PC-3 (cell line): Measurements from ENCODE around the gene CDKN2AIP. TPM values are rescaled to one million over a fixed set of nuclear protein-coding genes. Genes with fewer than 3 reads are reported as not detected.
A peak's percentile ranks its signal among the peaks of the same experiment; 100 is the strongest.
"Not testable (repeated sequence)": the region's sequence is repeated elsewhere in the genome, so short reads cannot be mapped to it uniquely, and the experiment has no call there.

ENCODE experiments used
- ATAC-seq: fragments of 200-7000 bp; cut with Tn5 transposase; 2 replicates; pipeline ENCODE4 v1.9.1; 2020; ENCODE audit warnings: mild to moderate bottlenecking, moderate library complexity
- BruUV-seq: library from RNA; stranded (reverse); fragments of 400-500 nt; replicated peaks from 2 replicates; lab custom pipeline; 2021; lab: Mats Ljungman, UMichigan
- CTCF ChIA-PET: fragments of 300-600 bp; sonication (Branson Sonifier 250); formaldehyde crosslinking; loops from one replicate; lab custom pipeline; 2022; ENCODE audit warnings: antibody characterized with exemption; lab: Charles Lee
- POLR2A ChIA-PET: fragments of 300-600 bp; sonication (Branson Sonifier 250); formaldehyde crosslinking; loops from one replicate; lab custom pipeline; 2022; ENCODE audit warnings: antibody characterized with exemption; ENCODE audit not compliant: unreplicated experiment; lab: Charles Lee
- DNase-seq: peaks from one replicate; pipeline ENCODE4 v3.0.0-alpha.2; 2015
- H2AFZ ChIP-seq: fragments of 300-600 bp; sonication (generic); 2 replicates; pipeline ENCODE4 v1.6.0; 2016; ENCODE audit warnings: antibody characterized with exemption, low read length
- H3F3A ChIP-seq: fragments of 300-600 bp; sonication (generic); one replicate; pipeline ENCODE4 v1.6.0; 2017; ENCODE audit warnings: antibody characterized with exemption, low read length, control low read depth, mild to moderate bottlenecking; ENCODE audit not compliant: unreplicated experiment
- H3K27ac ChIP-seq: fragments of 300-600 bp; sonication (generic); 2 replicates; pipeline ENCODE4 v1.5.1; 2016; ENCODE audit warnings: mild to moderate bottlenecking, low read length
- H3K27me3 ChIP-seq: fragments of 300-600 bp; sonication (generic); 2 replicates; pipeline ENCODE4 v1.6.1; 2016; ENCODE audit warnings: low read length, mixed read lengths
- H3K36me3 ChIP-seq: fragments of 300-600 bp; sonication (generic); 2 replicates; pipeline ENCODE4 v1.6.1; 2016; ENCODE audit warnings: low read depth, mixed run types, low read length, mixed read lengths
- H3K4me1 ChIP-seq: fragments of 300-600 bp; sonication (generic); 2 replicates; pipeline ENCODE4 v1.5.1; 2016; ENCODE audit warnings: low read length; ENCODE audit not compliant: insufficient read depth
- H3K4me2 ChIP-seq: fragments of 300-600 bp; sonication (generic); 2 replicates; pipeline ENCODE4 v1.6.0; 2016; ENCODE audit warnings: low read length
- H3K4me3 ChIP-seq: fragments of 300-600 bp; sonication (generic); 2 replicates; pipeline ENCODE4 v1.5.1; 2016; ENCODE audit warnings: mild to moderate bottlenecking, low read length, mixed read lengths
- H3K79me2 ChIP-seq: fragments of 300-600 bp; sonication (generic); 2 replicates; pipeline ENCODE4 v1.6.1; 2017; ENCODE audit warnings: low read length, mixed read lengths
- H3K9ac ChIP-seq: fragments of 300-600 bp; sonication (generic); 2 replicates; pipeline ENCODE4 v1.6.0; 2016; ENCODE audit warnings: mild to moderate bottlenecking, low read length
- H3K9me2 ChIP-seq: fragments of 300-600 bp; sonication (generic); replicated peaks from 2 replicates; pipeline ENCODE4 v1.6.1; 2016; ENCODE audit warnings: mixed run types, low read length, mixed read lengths
- H3K9me3 ChIP-seq: fragments of 300-600 bp; sonication (generic); 2 replicates; pipeline ENCODE4 v1.6.1; 2016; ENCODE audit warnings: low read length, mixed read lengths
- H4K20me1 ChIP-seq: fragments of 300-600 bp; sonication (generic); 2 replicates; pipeline ENCODE4 v1.6.1; 2016; ENCODE audit warnings: low read length, mixed read lengths
- EZH2 ChIP-seq: fragments of 300-600 bp; sonication (generic); IDR thresholded peaks from one replicate; pipeline ENCODE4 v1.6.1; 2017; ENCODE audit warnings: antibody characterized with exemption, mild to moderate bottlenecking, low read length; ENCODE audit not compliant: unreplicated experiment
- EZH2phosphoT487 ChIP-seq: fragments of 300-600 bp; sonication (generic); IDR thresholded peaks from 2 replicates; pipeline ENCODE4 v1.6.1; 2018; ENCODE audit warnings: mild to moderate bottlenecking, antibody characterized with exemption, low read length, borderline replicate concordance
- intact Hi-C: fragments of 100-400 bp; cut with micrococcal nuclease; formaldehyde crosslinking; loops from 2 replicates; pipeline ENCODE4 v1.9.0; 2023
- total RNA-seq: library from RNA; depleted of rRNA; stranded (reverse); fragments of >200 nt; gene quantifications from 2 replicates; pipeline ENCODE4 v1.2.3, GENCODE V29; 2014
- TF ChIP-seq, protein P1 (sequence below): fragments of 300-600 bp; sonication (generic); conservative IDR thresholded peaks from 2 replicates; pipeline ENCODE4 v1.5.1; 2017; ENCODE audit warnings: antibody characterized with exemption, low read depth, mild to moderate bottlenecking, low read length

Gene CDKN2AIP
- total RNA-seq, 1 experiment from 2014 or later = 31.5 TPM

DNA sequence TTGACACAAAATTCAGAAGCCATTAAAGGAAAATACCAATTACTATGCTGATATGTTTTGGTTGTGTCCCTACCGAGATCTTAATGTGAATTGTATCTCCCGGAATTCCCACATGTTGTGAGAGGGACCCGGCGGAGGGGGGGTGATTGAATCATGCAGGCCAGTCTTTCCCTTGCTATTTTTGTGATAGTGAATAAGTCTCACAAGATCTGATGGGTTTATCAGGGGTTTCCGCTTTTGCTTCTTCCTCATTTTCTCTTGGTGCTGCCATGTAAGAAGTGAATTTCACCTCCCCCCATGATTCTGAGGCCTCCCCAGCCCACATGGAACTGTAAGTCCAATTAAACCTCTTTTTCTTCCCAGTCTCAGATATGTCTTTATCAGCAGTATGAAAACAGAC, 21.4 kb downstream of the CDKN2AIP start:
- ATAC-seq, POLR2A ChIA-PET, H3F3A ChIP-seq, H3K79me2 ChIP-seq, H3K9me3 ChIP-seq, DNase-seq, H3K4me2 ChIP-seq, H3K36me3 ChIP-seq, CTCF ChIA-PET, H2AFZ ChIP-seq, H4K20me1 ChIP-seq, H3K9me2 ChIP-seq, H3K27ac ChIP-seq, BruUV-seq, H3K9ac ChIP-seq, H3K4me3 ChIP-seq, intact Hi-C loops, H3K27me3 ChIP-seq: not testable (repeated sequence)
- peaks cover 28% of the 10 kb centered on the region for H3K4me1 ChIP-seq

DNA sequence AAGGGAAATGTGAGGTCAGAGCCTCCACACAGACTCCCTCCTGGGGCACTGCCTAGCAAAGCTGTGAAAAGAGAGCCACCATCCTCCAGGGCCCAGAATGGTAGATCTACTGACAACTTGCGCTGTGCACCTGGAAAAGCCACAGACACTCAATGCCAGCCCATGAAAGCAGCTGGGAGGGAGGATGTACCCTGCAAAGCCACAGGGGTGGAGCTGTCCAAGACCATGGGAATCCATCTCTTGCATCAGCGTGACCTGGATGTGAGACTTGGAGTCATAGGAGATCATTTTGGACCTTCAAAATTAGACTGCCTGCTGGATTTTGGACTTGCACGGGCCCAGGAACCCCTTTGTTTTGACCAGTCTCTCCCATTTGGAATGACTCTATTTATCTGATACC, 22.8 kb downstream of the CDKN2AIP start:
- TF ChIP-seq EZH2phosphoT487 = no peak
- TF ChIP-seq, protein P1, sequence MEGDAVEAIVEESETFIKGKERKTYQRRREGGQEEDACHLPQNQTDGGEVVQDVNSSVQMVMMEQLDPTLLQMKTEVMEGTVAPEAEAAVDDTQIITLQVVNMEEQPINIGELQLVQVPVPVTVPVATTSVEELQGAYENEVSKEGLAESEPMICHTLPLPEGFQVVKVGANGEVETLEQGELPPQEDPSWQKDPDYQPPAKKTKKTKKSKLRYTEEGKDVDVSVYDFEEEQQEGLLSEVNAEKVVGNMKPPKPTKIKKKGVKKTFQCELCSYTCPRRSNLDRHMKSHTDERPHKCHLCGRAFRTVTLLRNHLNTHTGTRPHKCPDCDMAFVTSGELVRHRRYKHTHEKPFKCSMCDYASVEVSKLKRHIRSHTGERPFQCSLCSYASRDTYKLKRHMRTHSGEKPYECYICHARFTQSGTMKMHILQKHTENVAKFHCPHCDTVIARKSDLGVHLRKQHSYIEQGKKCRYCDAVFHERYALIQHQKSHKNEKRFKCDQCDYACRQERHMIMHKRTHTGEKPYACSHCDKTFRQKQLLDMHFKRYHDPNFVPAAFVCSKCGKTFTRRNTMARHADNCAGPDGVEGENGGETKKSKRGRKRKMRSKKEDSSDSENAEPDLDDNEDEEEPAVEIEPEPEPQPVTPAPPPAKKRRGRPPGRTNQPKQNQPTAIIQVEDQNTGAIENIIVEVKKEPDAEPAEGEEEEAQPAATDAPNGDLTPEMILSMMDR = no peak
- TF ChIP-seq EZH2 = no peak
- Histone ChIP-seq H3K4me1 (peaks cover 31% of the 10 kb centered on the region), H2AFZ (no peak overlapping the region), H3K79me2 (no peaks in the 10 kb centered on the region), H3K27me3 (no peaks in the 10 kb centered on the region), H3K9me3 (no peaks in the 10 kb centered on the region), H3K9me2 (no peaks in the 10 kb centered on the region), H3K9ac (no peak overlapping the region), H3K4me2 (no peak overlapping the region), H3K27ac (no peak overlapping the region), H4K20me1 (no peaks in the 10 kb centered on the region), H3F3A (no peaks in the 10 kb centered on the region), H3K4me3 (no peak overlapping the region), H3K36me3 (no peaks in the 10 kb centered on the region)
- DNase-seq (no peak), ATAC-seq (no peak)
- intact Hi-C loops = no loop called here
- ChIA-PET CTCF (no interaction called here), POLR2A (no interaction called here)
- BruUV-seq = no TSS peak

DNA sequence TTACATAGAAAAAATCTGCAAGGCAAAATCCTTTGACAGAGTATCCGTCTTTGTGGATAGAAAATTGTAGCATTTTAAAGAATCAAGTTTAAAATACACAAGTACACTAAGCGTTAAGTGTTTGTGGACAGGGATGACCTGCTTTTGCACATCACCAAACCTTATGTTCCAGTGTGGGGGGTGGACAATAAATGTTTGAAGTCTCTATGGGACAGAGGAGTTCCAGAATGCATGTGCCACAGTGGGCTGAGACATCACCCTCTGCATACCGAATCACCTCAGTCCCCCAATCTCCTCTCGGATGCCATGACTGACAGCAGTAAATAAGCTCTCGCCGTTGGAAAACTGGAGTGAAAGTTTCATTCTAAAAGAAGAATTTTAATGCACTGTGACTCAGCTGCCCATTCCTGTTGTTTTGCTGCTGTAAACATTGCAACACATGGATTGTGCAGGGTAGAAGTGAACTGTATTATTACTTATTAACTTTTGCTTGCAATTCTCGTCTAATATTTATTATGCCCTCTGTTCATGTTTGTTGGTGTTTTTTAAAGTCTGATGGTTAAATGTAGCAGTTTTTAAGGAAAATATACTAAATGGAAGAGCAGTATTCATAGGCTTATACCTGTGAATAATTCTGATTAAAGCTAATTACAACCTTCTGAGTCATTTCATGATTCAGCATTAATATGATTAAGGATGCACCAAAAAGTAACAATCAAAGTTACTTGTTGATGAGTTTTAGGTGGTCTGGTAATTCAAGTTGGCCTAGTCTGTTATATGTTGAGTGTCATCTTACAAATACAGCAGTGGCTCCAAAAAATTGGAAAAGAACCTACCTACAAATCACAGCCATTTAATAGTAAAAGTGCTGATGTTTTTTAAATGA, 24.0 kb downstream of the CDKN2AIP start:
- TF ChIP-seq, protein P1 = no peak
- TF ChIP-seq EZH2phosphoT487 = no peak
- H3K4me2 ChIP-seq = peak overlapping the region; percentile 55
- ATAC-seq = peak; percentile 14

More for the DNA sequence above, 24.0 kb downstream of the CDKN2AIP start:
- peak overlapping the region; percentile 80 for H3K9ac ChIP-seq
- H3K79me2 ChIP-seq = no peaks in the 10 kb centered on the region
- POLR2A ChIA-PET = no interaction called here
- no peaks in the 10 kb centered on the region for H3K36me3 ChIP-seq
- CTCF ChIA-PET = no interaction called here
- H3K4me3 ChIP-seq = peak overlapping the region; percentile 5; the same call in 1 of the 2 replicates
- no peaks in the 10 kb centered on the region for H3K27me3 ChIP-seq
- no peaks in the 10 kb centered on the region for H4K20me1 ChIP-seq
- DNase-seq = peak; percentile 72
- H2AFZ ChIP-seq = no peak overlapping the region
- H3K9me3 ChIP-seq = no peaks in the 10 kb centered on the region
- intact Hi-C loops = no loop called here
- H3K9me2 ChIP-seq = no peaks in the 10 kb centered on the region
- peaks cover 31% of the 10 kb centered on the region for H3K4me1 ChIP-seq
- no peaks in the 10 kb centered on the region for H3F3A ChIP-seq
- BruUV-seq = no TSS peak
- peak overlapping the region; percentile 99 for H3K27ac ChIP-seq
